ENCODE results near the gene ATP8A2. TPM values are rescaled to one million over a fixed set of nuclear protein-coding genes. Genes with fewer than 3 reads are reported as not detected.

The ATP8A2 gene
- total and polyA plus RNA-seq, 2 of the 8 experiments (the other 6 are each of a cell fraction or from before 2014, with no cell fraction given), result 2.4 to 8.3 TPM

- TF ChIP-seq MAFK (IDR thresholded peaks at IDR 0.05; ENCODE audit: low read depth, low read length), result no peak
Measured at GRCh38 chr13:25400925-25401324, 29.2 kb downstream of the ATP8A2 start (continued).

All from H1 (cell line).